H7 (cell line): ENCODE results near the gene INHBE. TPM values are rescaled to one million over a fixed set of nuclear protein-coding genes. Genes with fewer than 3 reads are reported as not detected.
"Not testable (repeated sequence)": the region's sequence is repeated elsewhere in the genome, so short reads cannot be mapped to it uniquely, and the experiment has no call there.

Experiments used
- DNase-seq: peaks from one replicate; pipeline ENCODE4 v3.0.0; 2012
- H3K27me3 ChIP-seq: 2 replicates; pipeline ENCODE4 v1.6.0; 2011; ENCODE audit warnings: mild to moderate bottlenecking, low read length; ENCODE audit not compliant: control insufficient read depth, insufficient read depth
- H3K36me3 ChIP-seq: replicated peaks from 2 replicates; pipeline ENCODE4 v1.5.1; 2011; ENCODE audit warnings: low read length; ENCODE audit not compliant: control insufficient read depth, insufficient read depth
- H3K4me3 ChIP-seq: 2 replicates; pipeline ENCODE4 v1.5.1; 2011; ENCODE audit warnings: low read depth, mild to moderate bottlenecking, control low read depth, low read length, moderate library complexity; ENCODE audit not compliant: insufficient read depth
- total RNA-seq: library from RNA; depleted of rRNA; stranded (reverse); fragments of >200 nt; shearing (Covaris generic); gene quantifications from 2 replicates; pipeline ENCODE4 v1.2.3, GENCODE V29; 2014; rRNA removed

INHBE gene
- total RNA-seq, 1 experiment from 2014 or later, result 9.6 TPM

DNA sequence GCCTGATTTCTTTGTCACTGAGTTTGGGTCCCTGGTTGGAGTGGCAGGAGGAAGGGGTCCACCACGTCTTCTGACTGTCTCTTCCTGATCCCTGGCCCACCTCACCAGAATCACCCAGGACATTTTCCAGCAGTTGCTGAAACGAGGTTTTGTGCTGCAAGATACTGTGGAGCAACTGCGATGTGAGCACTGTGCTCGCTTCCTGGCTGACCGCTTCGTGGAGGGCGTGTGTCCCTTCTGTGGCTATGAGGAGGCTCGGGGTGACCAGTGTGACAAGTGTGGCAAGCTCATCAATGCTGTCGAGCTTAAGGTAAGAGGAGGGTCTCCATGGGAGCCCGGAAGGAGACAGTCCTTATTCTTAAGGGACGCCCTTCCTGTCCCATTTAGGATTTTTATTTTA is 45.1 kb downstream of the INHBE start:
- H3K36me3 ChIP-seq, result peaks cover 60% of the 10 kb centered on the region
- H3K27me3 ChIP-seq, result no peaks in the 10 kb centered on the region
- no peak overlapping the region for H3K4me3 ChIP-seq
- no peak for DNase-seq

DNA sequence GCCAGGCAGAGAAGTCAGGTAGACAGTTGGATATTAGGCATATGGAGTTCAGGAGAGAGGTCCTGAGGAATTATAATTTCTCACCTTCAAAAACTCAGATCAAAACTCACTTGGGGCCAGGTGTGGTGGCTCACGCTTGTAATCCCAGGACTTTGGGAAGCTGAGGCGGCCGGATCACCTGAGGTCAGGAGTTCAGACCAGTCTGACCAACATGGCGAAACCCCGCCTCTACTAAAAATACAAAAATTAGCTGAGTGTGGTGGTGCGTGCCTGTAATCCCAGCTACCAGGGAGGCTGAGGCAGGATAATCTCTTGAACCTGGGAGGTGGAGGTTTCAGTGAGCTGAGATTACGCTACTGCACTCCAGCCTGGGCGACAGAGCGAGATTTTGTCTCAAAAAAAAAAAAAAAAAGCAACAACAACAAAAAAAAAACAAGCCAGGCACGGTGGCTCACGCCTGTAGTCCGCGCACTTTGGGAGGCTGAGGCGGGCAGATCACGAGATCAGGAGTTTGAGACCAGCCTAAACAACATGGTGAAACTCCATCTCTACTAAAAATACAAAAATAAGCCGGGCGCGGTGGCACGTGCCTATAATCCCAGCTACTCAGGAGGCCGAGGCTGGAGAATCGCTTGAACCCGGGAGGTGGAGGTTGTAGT is 47.3 kb downstream of the INHBE start:
- not testable (repeated sequence) for H3K27me3 ChIP-seq, DNase-seq, H3K4me3 ChIP-seq
- peaks cover 65% of the 10 kb centered on the region for H3K36me3 ChIP-seq

DNA sequence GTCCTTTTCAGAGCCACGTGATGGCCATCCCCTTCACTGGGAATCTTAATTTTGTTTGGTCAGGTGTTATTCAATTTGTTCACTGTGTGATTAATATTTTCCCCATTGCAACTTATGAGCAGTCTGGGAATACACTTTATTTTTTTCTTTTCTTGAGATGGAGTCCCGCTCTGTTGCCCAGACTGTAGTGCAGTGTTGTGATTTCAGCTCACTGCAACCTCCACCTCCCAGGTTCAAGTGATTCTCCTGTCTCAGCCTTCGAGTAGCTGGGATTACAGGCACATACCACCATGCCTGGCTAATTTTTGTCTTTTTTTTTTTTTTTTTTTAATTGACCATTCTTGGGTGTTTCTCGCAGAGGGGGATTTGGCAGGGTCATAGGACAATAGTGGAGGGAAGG is 51.4 kb downstream of the INHBE start:
- not testable (repeated sequence) for H3K27me3 ChIP-seq, DNase-seq, H3K4me3 ChIP-seq
- H3K36me3 ChIP-seq, result peaks cover 47% of the 10 kb centered on the region

Other genes starting within 250 kb of the INHBE start
- 0.74 and 2.2 TPM in 2 replicates for gene NXPH4, start 238.5 kb upstream of the INHBE start, total RNA-seq
- gene SHMT2, start 225.6 kb upstream of the INHBE start, total RNA-seq, result 355 and 399 TPM in 2 replicates
- gene STAC3, start 204.1 kb upstream of the INHBE start, total RNA-seq, result 0.90 and 1.6 TPM in 2 replicates
- 26.5 and 34.0 TPM in 2 replicates for gene R3HDM2, start 24.3 kb upstream of the INHBE start, total RNA-seq
- gene INHBC, start 20.5 kb upstream of the INHBE start, total RNA-seq, result not detected in 2 replicates
- gene GLI1, start 4.5 kb downstream of the INHBE start, total RNA-seq, result 9.7 and 13.1 TPM in 2 replicates
- 2.6 and 6.3 TPM in 2 replicates for gene ARHGAP9, start 24.6 kb downstream of the INHBE start, total RNA-seq
- 223 and 297 TPM in 2 replicates for gene MARS1, start 32.8 kb downstream of the INHBE start, total RNA-seq
- gene DDIT3, start 65.2 kb downstream of the INHBE start, total RNA-seq, result 7.1 and 8.3 TPM in 2 replicates
- gene MBD6, start 67.5 kb downstream of the INHBE start, total RNA-seq, result 3.8 and 4.2 TPM in 2 replicates
- gene DCTN2, start 91.9 kb downstream of the INHBE start, total RNA-seq, result 98.2 and 125 TPM in 2 replicates
- gene KIF5A, start 94.7 kb downstream of the INHBE start, total RNA-seq, result 1.0 and 1.3 TPM in 2 replicates
- gene PIP4K2C, start 135.9 kb downstream of the INHBE start, total RNA-seq, result 26.0 and 26.3 TPM in 2 replicates
- gene DTX3, start 149.5 kb downstream of the INHBE start, total RNA-seq, result 42.9 and 52.9 TPM in 2 replicates
- 8.7 and 19.8 TPM in 2 replicates for gene ARHGEF25, start 156.1 kb downstream of the INHBE start, total RNA-seq
- 0.59 and 0.70 TPM in 2 replicates for gene B4GALNT1, start 177.9 kb downstream of the INHBE start, total RNA-seq
- gene OS9, start 238.8 kb downstream of the INHBE start, total RNA-seq, result 65.5 and 74.1 TPM in 2 replicates